IPS-18c (cell line): ENCODE data around the gene ENPP6.

Experiments used
- H3K4me3 ChIP-seq: 2 replicates; pipeline ENCODE4 v1.7.0; 2013; ENCODE audit warnings: low read depth, mild to moderate bottlenecking, low read length, moderate library complexity; ENCODE audit not compliant: insufficient read depth
- H3K9me3 ChIP-seq: one replicate; pipeline ENCODE4 v1.6.1; 2013; ENCODE audit warnings: mild to moderate bottlenecking, low read length, moderate library complexity; ENCODE audit not compliant: control insufficient read depth, insufficient read depth

Gene ENPP6

GRCh38 chr4:184102927-184103326, 114.7 kb downstream of the ENPP6 start:
- Histone ChIP-seq H3K9me3 (peaks cover 2% of the 10 kb centered on the region), H3K4me3 (no peak overlapping the region)

DNA sequence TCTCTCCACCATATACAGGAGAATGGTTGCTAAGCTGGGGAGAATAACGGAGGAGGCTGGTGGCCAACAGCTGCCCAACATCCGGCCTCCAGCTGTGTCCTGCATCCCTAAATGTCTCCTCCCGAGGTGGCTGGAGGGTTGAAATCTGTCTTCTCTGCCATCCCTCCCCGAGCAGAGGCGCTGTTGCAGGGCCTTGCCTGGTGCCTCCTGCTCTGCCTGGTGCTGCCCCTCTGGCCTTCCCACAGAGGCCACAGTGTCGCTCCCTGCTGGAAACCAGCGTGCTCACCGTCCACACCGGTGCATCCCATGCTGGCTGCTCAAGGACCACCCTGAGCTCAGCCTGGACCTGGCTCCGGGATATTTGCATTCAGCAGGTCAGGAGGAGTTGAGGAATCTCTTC, 115.2 kb downstream of the ENPP6 start:
- peaks cover 2% of the 10 kb centered on the region for H3K9me3 ChIP-seq
- H3K4me3 ChIP-seq, result no peak overlapping the region

- no peaks in the 10 kb centered on the region for H3K9me3 ChIP-seq
- H3K4me3 ChIP-seq, result no peak overlapping the region
Observed at GRCh38 chr4:184101711-184102110, 116.0 kb downstream of the ENPP6 start.

DNA sequence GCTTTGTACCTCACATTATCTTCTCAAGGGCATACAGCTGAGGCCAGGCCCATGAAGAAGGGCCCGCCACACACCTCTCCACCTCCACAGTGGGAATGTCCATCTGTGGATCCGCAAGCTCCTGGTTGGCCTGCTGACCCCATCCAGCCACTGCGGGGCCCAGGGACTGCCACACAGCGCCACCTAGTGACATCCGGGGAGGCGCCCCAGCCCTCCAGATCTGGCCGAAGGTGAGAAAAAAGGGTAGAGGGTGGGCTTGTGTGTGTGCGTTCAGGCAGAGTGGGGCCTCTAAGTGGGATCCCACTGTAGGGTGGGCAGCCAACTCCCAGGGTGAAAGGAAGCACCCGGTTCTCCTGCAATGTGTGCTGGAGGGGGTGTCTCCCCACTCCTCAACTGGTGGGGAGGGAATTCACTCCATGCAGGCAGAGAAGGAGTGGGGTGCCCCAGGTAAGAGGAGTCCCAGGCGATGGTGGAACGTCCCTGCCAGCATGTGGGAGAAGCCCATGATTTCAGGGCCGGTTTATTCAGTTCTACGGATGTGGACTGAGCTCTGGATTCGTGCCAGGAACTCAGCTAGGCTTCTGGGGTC, 117.3 kb downstream of the ENPP6 start:
- no peaks in the 10 kb centered on the region for H3K9me3 ChIP-seq
- no peak overlapping the region for H3K4me3 ChIP-seq

GRCh38 chr4:184099535-184099966, 118.1 kb downstream of the ENPP6 start:
- Histone ChIP-seq H3K4me3 (no peak overlapping the region), H3K9me3 (no peaks in the 10 kb centered on the region)

DNA sequence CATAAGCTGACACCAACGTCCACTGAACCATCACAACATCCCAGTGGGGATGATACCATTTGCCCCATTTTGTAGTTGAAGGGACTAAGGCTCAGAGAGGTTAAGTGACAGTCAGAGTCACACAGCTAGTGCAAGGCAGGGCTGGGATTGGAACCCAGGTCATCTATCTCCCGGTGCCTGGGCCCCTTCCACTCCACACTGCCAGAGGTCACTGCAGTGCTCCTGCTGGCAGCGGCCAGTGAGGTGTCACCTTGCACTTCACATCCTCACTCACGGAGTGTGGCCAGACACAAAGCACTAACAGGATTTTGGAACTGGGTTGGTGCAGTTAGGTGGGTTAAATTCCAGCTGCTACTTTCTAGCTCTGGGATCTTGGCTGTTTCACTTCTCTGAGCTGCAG, 118.7 kb downstream of the ENPP6 start:
- no peaks in the 10 kb centered on the region for H3K9me3 ChIP-seq
- no peak overlapping the region for H3K4me3 ChIP-seq

- H3K9me3 ChIP-seq, result no peaks in the 10 kb centered on the region
- H3K4me3 ChIP-seq, result no peak overlapping the region
Observed at GRCh38 chr4:184097815-184098214, 119.9 kb downstream of the ENPP6 start.

GRCh38 chr4:184097241-184097605, 120.5 kb downstream of the ENPP6 start:
- Histone ChIP-seq H3K4me3 (no peak overlapping the region), H3K9me3 (no peaks in the 10 kb centered on the region)

- no peak overlapping the region for H3K4me3 ChIP-seq
- no peaks in the 10 kb centered on the region for H3K9me3 ChIP-seq
Observed at GRCh38 chr4:184096561-184097240, 121.0 kb downstream of the ENPP6 start.

DNA sequence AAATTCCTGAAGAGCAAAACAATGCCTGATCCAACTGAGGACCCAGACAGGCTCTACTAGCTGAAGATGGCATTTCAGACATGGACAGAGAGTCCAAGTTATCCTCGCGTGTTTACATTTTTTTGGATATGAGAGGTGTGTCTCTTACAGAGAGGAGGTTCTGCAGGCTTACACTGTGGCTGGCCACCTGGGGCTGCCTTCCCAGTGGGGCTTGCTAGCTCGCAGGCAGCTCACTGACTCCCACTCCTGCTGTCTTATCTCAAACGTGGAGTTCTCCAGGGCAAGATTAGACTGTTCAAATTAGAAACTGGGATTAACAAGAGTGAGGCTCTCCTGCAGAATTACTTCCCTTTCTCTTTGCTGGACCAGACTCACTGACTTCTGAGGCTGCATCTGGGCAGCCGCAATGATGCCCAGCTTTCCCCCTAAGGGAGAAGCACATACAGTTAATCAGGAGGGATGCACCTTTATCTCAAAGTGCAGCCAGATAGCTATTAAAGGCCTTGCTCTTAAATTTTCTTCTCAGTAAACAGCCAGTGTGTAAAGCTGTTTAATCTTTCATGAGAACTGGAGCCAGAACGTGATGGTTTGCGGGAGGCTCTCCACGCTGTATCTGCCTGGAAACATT, 123.0 kb downstream of the ENPP6 start:
- Histone ChIP-seq H3K4me3 (no peak overlapping the region), H3K9me3 (no peaks in the 10 kb centered on the region)

GRCh38 chr4:184091986-184092385, 125.7 kb downstream of the ENPP6 start:
- no peaks in the 10 kb centered on the region for H3K9me3 ChIP-seq
- H3K4me3 ChIP-seq, result no peak overlapping the region

- H3K9me3 ChIP-seq, result no peaks in the 10 kb centered on the region
- no peak overlapping the region for H3K4me3 ChIP-seq
Observed at GRCh38 chr4:184090571-184090970, 127.1 kb downstream of the ENPP6 start.

- Histone ChIP-seq H3K9me3 (no peaks in the 10 kb centered on the region), H3K4me3 (no peak overlapping the region)
Observed at GRCh38 chr4:184080674-184081073, 137.0 kb downstream of the ENPP6 start.

GRCh38 chr4:184074677-184075388, 142.8 kb downstream of the ENPP6 start:
- H3K9me3 ChIP-seq, result peaks cover 2% of the 10 kb centered on the region

GRCh38 chr4:184067931-184068554, 149.6 kb downstream of the ENPP6 start:
- no peak overlapping the region for H3K4me3 ChIP-seq
- peaks cover 2% of the 10 kb centered on the region for H3K9me3 ChIP-seq

More at GRCh38 chr4:184074677-184075388, 142.8 kb downstream of the ENPP6 start:
- no peak overlapping the region for H3K4me3 ChIP-seq

DNA sequence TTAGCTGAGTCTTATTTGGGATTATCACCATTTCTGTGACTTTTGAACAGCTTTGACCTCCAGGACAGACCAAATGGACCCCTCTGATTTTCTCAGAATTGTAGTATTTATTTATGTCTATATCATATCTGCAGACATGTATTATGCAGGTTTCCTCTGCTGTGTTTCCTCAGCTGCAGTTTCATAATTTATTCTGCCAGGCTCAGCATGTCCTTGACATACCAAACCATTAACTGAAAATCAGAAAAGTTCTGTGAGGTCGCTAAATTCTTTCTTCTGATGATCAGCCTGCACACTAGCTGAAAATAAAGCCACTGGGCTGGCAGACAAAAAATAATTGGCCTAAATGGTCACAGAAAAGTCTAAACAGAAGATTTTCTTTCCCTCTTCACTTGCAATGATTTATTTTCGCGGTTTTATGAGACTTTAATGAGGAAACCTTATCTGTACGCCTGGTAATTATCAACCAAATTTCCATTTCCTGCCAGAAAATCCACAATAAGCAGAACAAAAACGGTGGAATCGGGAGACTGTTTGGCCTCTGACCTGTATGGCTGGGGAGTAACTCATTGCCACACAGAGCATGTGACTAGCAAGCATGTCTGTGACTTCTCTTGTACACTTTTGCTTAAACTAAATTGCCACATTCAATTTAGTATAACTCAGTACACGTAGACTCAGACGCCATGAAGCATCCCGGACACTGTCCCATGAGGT, 150.9 kb downstream of the ENPP6 start:
- Histone ChIP-seq H3K9me3 (no peaks in the 10 kb centered on the region), H3K4me3 (no peak overlapping the region)

GRCh38 chr4:184064877-184065276, 152.8 kb downstream of the ENPP6 start:
- H3K4me3 ChIP-seq, result no peak overlapping the region
- no peaks in the 10 kb centered on the region for H3K9me3 ChIP-seq
